ENCODE results near the gene TUFM. TPM values are rescaled to one million over a fixed set of nuclear protein-coding genes. Genes with fewer than 3 reads are reported as not detected.

The TUFM gene
- total and polyA plus RNA-seq, 8 donors, result 71.9 to 181 (median 96.2) TPM

- peak in 2 of 4 donors; percentile 12 to 33 for TF ChIP-seq CTCF (IDR thresholded peaks at IDR 0.05)
- peak overlapping the region; percentile 98 for H3K27ac ChIP-seq
- WGBS, 2 donors, result 0 to 1% methylated on average over 50 to 60 of the region's 60 CpGs
- intact Hi-C loops (cut with DNase I), result no loop called here
- H3K4me1 ChIP-seq, result peaks cover 0 to 21% (median 20%) of the 10 kb centered on the region in 3 donors
- H3K27me3 ChIP-seq, result no peaks in the 10 kb centered on the region
- H3K36me3 ChIP-seq, result peaks cover 6 to 37% (median 17%) of the 10 kb centered on the region in 3 donors
- peak; percentile 94 to 98 (median 97) for DNase-seq
- H3K9me3 ChIP-seq, result no peaks in the 10 kb centered on the region
- FAIRE-seq, result no peak
- ATAC-seq, result peak; percentile 83 to 95 (median 88)
- H3K4me3 ChIP-seq, result peak overlapping the region; percentile 93 to 100 (median 98)
Observed at GRCh38 chr16:28823873-28824716, 22.1 kb downstream of the TUFM start.

- WGBS, 2 donors, result 0 to 1% methylated on average over 49 to 62 of the region's 62 CpGs
- no peak for TF ChIP-seq CTCF (IDR thresholded peaks at IDR 0.05)
- Histone ChIP-seq H3K4me1 (peaks cover 0 to 21% (median 20%) of the 10 kb centered on the region in 3 donors), H3K27me3 (no peaks in the 10 kb centered on the region), H3K27ac (peak overlapping the region; percentile 98), H3K9me3 (no peaks in the 10 kb centered on the region), H3K36me3 (peaks cover 2 to 30% (median 15%) of the 10 kb centered on the region in 3 donors), H3K4me3 (peak overlapping the region; percentile 93 to 100 (median 98))
- DNase-seq, result peak in 2 of 6 donors; percentile 72 to 84
- no peak for FAIRE-seq
- peak; percentile 30 to 50 (median 44) for ATAC-seq
- intact Hi-C loops (cut with DNase I), result no loop called here
Observed at GRCh38 chr16:28823291-28823872, 22.8 kb downstream of the TUFM start.

GRCh38 chr16:28822520-28823290 lies 23.4 kb downstream of the TUFM start, which contains the start of gene ATXN2L:
TSS of gene ATXN2L (plus strand) at chr16:28822999. CDS start at chr16:28823260, 261 bp downstream.
- no peak for FAIRE-seq
- WGBS, 2 donors, result 0 to 1% methylated on average over 39 to 88 of the region's 91 CpGs

More at GRCh38 chr16:28822520-28823290, 23.4 kb downstream of the TUFM start, which contains the start of gene ATXN2L:
- DNase-seq (peak; percentile 92 to 98 (median 94)), ATAC-seq (peak; percentile 81 to 85 (median 82))
- Histone ChIP-seq H3K4me3 (peak within 1 kb of the TSS; percentile 93 to 100 (median 98)), H3K4me1 (peaks cover 0 to 21% (median 20%) of the 10 kb centered on the region in 3 donors), H3K36me3 (peaks cover 2 to 23% (median 12%) of the 10 kb centered on the region in 3 donors), H3K27me3 (no peaks in the 10 kb centered on the region), H3K9me3 (no peaks in the 10 kb centered on the region), H3K27ac (peak within 1 kb of the TSS; percentile 98)
- TF ChIP-seq CTCF (IDR thresholded peaks at IDR 0.05), result no peak
- intact Hi-C loops (cut with DNase I), result no loop called here
